ENCODE measurements around the gene TMEM267. TPM values are rescaled to one million over a fixed set of nuclear protein-coding genes. Genes with fewer than 3 reads are reported as not detected.
"Not testable (repeated sequence)": the region's sequence is repeated elsewhere in the genome, so short reads cannot be mapped to it uniquely, and the experiment has no call there.

Gene TMEM267
- total RNA-seq, 5 donors from 2014 or later (not counting 1 experiment from before 2014, with no cell fraction given): 10.1 to 19.4 (median 15.9) TPM

DNA sequence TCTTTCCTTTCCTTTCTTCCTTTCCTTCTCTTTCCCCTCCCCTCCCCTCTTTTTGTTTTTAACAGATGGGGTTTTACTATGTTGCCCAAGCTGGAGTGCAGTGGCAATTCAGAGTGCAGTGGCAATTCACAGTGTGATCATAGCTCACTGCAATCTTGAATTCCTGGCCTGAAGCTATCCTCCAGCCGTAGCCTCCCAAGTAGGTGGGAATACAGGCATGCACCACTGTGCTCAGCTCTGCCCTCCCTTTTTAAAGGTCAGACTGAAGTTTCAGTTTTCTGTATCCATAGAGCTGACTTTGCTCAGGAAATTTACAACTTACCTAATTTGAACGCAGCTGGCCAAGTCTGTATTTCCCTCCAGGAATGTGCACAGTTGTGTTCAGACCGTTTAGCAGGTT is 72.2 kb downstream of the TMEM267 start:
- ChIA-PET CTCF (no interaction called here), POLR2A (interaction anchor here in 1 of 2 donors (1.4 kb wide), 1 partner anchor 73 kb away, joined by 4 read pairs; the partner anchor contains the start of gene TMEM267)
- peaks cover 0 to 6% (median 0%) of the 10 kb centered on the region in 3 donors for H3K9me3 Mint-ChIP-seq
- Histone ChIP-seq H3K4me3 (ENCODE audit: control insufficient read depth in 1 of 2, extremely low read depth in 1 of 2, low read length in 1 of 2) (no peak overlapping the region), H3K27ac (ENCODE audit: low read length) (no peak overlapping the region), H3K27me3 (replicated peaks in 1 of 2; ENCODE audit: control insufficient read depth in 2 of 2, extremely low read depth in 1 of 2, insufficient read depth in 2 of 2, low read length in 1 of 2) (no peaks in the 10 kb centered on the region), H3K9me3 (no peaks in the 10 kb centered on the region), H3K4me1 (ENCODE audit: control insufficient read depth in 1 of 2, extremely low read depth in 1 of 2, insufficient read depth in 2 of 2, low read length in 2 of 2) (no peaks in the 10 kb centered on the region), H3K36me3 (ENCODE audit: control insufficient read depth in 2 of 2, extremely low read depth in 1 of 2, insufficient read depth in 1 of 2, low read length in 1 of 2) (no peaks in the 10 kb centered on the region)
- H3K27me3 Mint-ChIP-seq: no peaks in the 10 kb centered on the region
- no peak overlapping the region for H3K27ac Mint-ChIP-seq
- no peak for ATAC-seq (replicated peaks in 1 of 4)
- H3K4me1 Mint-ChIP-seq: no peaks in the 10 kb centered on the region
- WGBS (ENCODE audit: insufficient coverage): 100% methylated on average over 2 of the region's 3 CpGs
- DNase-seq: no peak
- H3K36me3 Mint-ChIP-seq: no peaks in the 10 kb centered on the region
- no peak overlapping the region for H3K4me3 Mint-ChIP-seq

DNA sequence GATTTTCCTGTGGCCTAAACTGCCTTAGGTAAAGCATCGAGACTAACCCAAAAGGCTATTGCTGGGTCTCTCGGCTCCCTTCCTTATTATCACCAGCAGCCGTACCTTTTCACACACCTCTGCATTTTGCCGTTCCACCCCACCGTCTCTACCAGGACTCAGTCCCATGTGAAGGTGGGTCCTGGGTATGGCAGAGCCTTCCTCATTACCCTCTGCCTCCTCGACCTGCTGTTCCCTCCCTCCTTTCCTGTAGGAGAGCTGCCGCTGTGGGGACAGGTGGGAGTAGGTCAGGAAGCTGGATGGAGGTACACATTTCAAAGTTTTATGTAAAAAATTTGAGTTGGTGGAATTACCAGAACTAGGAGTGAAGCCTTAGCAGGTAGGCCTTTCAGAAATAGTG is 73.3 kb downstream of the TMEM267 start:
- ATAC-seq (replicated peaks in 1 of 4) (no peak), DNase-seq (no peak)
- 100% methylated on average over 1 of the region's 7 CpGs for WGBS (ENCODE audit: insufficient coverage)
- Histone ChIP-seq H3K9me3 (no peaks in the 10 kb centered on the region), H3K27me3 (replicated peaks in 1 of 2; ENCODE audit: control insufficient read depth in 2 of 2, extremely low read depth in 1 of 2, insufficient read depth in 2 of 2, low read length in 1 of 2) (no peaks in the 10 kb centered on the region), H3K4me3 (ENCODE audit: control insufficient read depth in 1 of 2, extremely low read depth in 1 of 2, low read length in 1 of 2) (no peak overlapping the region), H3K36me3 (ENCODE audit: control insufficient read depth in 2 of 2, extremely low read depth in 1 of 2, insufficient read depth in 1 of 2, low read length in 1 of 2) (no peaks in the 10 kb centered on the region), H3K4me1 (ENCODE audit: control insufficient read depth in 1 of 2, extremely low read depth in 1 of 2, insufficient read depth in 2 of 2, low read length in 2 of 2) (no peaks in the 10 kb centered on the region), H3K27ac (ENCODE audit: low read length) (no peak overlapping the region)
- H3K27me3 Mint-ChIP-seq: no peaks in the 10 kb centered on the region
- H3K4me3 Mint-ChIP-seq: no peak overlapping the region
- ChIA-PET CTCF (interaction anchor here in 1 of 2 donors (0.6 kb wide), 1 partner anchor 140 kb away, joined by 4 read pairs; no protein-coding TSS in a partner anchor), POLR2A (no interaction called here)
- peaks cover 0 to 9% (median under 1%) of the 10 kb centered on the region in 3 donors for H3K9me3 Mint-ChIP-seq
- no peak overlapping the region for H3K27ac Mint-ChIP-seq
- H3K36me3 Mint-ChIP-seq: no peaks in the 10 kb centered on the region
- no peaks in the 10 kb centered on the region for H3K4me1 Mint-ChIP-seq

DNA sequence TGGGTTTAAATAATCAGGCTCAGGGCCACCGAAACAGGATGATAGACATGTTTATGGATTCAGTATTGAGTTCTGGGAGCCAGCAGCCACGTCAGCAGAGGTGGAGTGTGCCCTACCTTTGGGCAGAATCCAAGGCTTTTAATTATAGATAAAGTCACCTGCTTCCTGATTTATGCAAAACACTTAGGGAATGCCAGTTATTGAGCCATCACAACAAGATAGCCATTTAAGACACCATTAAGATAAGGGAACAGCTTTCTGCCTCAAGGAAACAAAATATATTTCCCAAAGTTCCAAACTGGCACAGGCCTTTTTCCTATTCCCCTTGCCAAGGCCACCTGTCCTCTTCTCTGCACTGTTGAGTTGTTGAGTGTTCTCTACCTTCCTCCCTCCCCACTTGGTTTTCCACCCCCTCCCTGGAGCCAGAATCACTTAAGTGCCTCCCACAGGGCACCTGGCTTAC is 73.8 kb downstream of the TMEM267 start:
- Mint-ChIP-seq H3K27me3 (no peaks in the 10 kb centered on the region), H3K4me1 (no peaks in the 10 kb centered on the region), H3K9me3 (peaks cover 0 to 15% (median 6%) of the 10 kb centered on the region in 3 donors), H3K4me3 (no peak overlapping the region), H3K27ac (no peak overlapping the region), H3K36me3 (no peaks in the 10 kb centered on the region)
- Histone ChIP-seq H3K27ac (ENCODE audit: low read length) (no peak overlapping the region), H3K4me3 (ENCODE audit: control insufficient read depth in 1 of 2, extremely low read depth in 1 of 2, low read length in 1 of 2) (no peak overlapping the region), H3K36me3 (ENCODE audit: control insufficient read depth in 2 of 2, extremely low read depth in 1 of 2, insufficient read depth in 1 of 2, low read length in 1 of 2) (no peaks in the 10 kb centered on the region), H3K9me3 (no peaks in the 10 kb centered on the region), H3K4me1 (ENCODE audit: control insufficient read depth in 1 of 2, extremely low read depth in 1 of 2, insufficient read depth in 2 of 2, low read length in 2 of 2) (no peaks in the 10 kb centered on the region), H3K27me3 (replicated peaks in 1 of 2; ENCODE audit: control insufficient read depth in 2 of 2, extremely low read depth in 1 of 2, insufficient read depth in 2 of 2, low read length in 1 of 2) (no peaks in the 10 kb centered on the region)
- CTCF ChIA-PET: no interaction called here
- no peak for DNase-seq
- POLR2A ChIA-PET: interaction anchor here in 1 of 2 donors (0.6 kb wide), 1 partner anchor 71 kb away, joined by 13 read pairs; no protein-coding TSS in a partner anchor
- ATAC-seq (replicated peaks in 1 of 4): no peak
- WGBS (ENCODE audit: insufficient coverage): 82% methylated on average over 2 of the region's 2 CpGs

DNA sequence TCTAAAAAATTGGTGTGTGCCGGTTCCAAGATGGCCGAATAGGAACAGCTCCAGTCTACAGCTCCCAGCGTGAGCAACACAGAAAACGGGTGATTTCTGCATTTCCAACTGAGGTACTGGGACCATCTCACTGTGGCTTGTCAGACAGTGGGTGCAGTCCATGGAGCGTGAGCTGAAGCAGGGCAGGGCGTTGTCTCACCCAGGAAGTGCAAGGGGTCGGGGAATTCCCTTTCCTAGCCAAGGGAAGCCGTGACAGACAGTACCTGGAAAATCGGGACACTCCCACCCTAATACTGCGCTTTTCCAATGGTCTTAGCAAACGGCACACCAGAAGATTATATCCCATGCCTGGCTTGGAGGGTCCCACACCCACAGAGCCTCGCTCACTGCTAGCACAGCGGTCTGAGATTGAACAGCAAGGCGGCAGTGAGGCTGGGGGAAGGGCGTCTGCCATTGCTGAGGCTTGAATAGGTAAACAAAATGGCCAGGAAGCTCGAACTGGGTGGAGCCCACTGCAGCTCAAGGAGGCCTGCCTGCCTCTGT is 81.1 kb downstream of the TMEM267 start:
- Mint-ChIP-seq H3K4me1 (peaks cover 10 to 14% (median 13%) of the 10 kb centered on the region in 3 donors), H3K36me3 (peaks cover 10% of the 10 kb centered on the region), H3K9me3 (peaks cover 4 to 20% (median 11%) of the 10 kb centered on the region in 3 donors)
- H3K27me3 Mint-ChIP-seq; H3K4me3 ChIP-seq (ENCODE audit: control insufficient read depth in 1 of 2, extremely low read depth in 1 of 2, low read length in 1 of 2); H3K27ac ChIP-seq (ENCODE audit: low read length); H3K4me3 Mint-ChIP-seq; H3K36me3 ChIP-seq (ENCODE audit: control insufficient read depth in 2 of 2, extremely low read depth in 1 of 2, insufficient read depth in 1 of 2, low read length in 1 of 2); ATAC-seq (replicated peaks in 1 of 4); H3K27me3 ChIP-seq (replicated peaks in 1 of 2; ENCODE audit: control insufficient read depth in 2 of 2, extremely low read depth in 1 of 2, insufficient read depth in 2 of 2, low read length in 1 of 2); H3K27ac Mint-ChIP-seq; H3K4me1 ChIP-seq (ENCODE audit: control insufficient read depth in 1 of 2, extremely low read depth in 1 of 2, insufficient read depth in 2 of 2, low read length in 2 of 2); CTCF ChIA-PET; POLR2A ChIA-PET; DNase-seq; H3K9me3 ChIP-seq: not testable (repeated sequence)
- WGBS (ENCODE audit: insufficient coverage): 94% methylated on average over 8 of the region's 16 CpGs

DNA sequence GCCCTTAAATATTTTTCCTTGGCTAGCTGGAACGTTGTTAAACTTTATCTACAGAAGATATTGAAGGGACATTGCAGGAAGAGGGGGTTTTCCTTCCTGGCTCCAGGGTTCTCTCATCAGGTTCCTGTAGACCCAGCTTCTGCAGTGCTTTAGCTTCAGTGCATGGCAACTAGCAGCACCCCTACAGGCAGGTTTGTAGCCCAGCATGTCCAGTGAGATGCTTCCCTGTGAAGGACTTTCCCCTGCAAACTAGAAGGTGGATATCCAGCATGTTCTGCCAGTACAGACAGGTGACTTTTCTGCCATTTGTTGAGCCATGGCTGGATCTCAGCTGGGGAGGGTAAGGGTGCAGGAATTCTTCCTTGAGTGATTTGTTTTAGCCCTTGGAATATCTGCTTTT is 81.8 kb downstream of the TMEM267 start:
- H3K9me3 ChIP-seq: no peaks in the 10 kb centered on the region
- ATAC-seq (replicated peaks in 1 of 4) (no peak), DNase-seq (no peak)
- H3K36me3 ChIP-seq (ENCODE audit: control insufficient read depth in 2 of 2, extremely low read depth in 1 of 2, insufficient read depth in 1 of 2, low read length in 1 of 2): no peaks in the 10 kb centered on the region
- H3K4me3 Mint-ChIP-seq: no peak overlapping the region
- H3K27ac Mint-ChIP-seq: no peak overlapping the region
- H3K27me3 ChIP-seq (replicated peaks in 1 of 2; ENCODE audit: control insufficient read depth in 2 of 2, extremely low read depth in 1 of 2, insufficient read depth in 2 of 2, low read length in 1 of 2): peaks cover 0 to 4% of the 10 kb centered on the region in 2 experiments
- H3K36me3 Mint-ChIP-seq: peaks cover 10% of the 10 kb centered on the region
- peaks cover 0 to 6% of the 10 kb centered on the region in 2 experiments for H3K4me1 ChIP-seq (ENCODE audit: control insufficient read depth in 1 of 2, extremely low read depth in 1 of 2, insufficient read depth in 2 of 2, low read length in 2 of 2)
- H3K27ac ChIP-seq (ENCODE audit: low read length): no peak overlapping the region
- no CpG with 5 or more reads among the region's 1 CpG for WGBS (ENCODE audit: insufficient coverage)
- peaks cover 14 to 18% (median 15%) of the 10 kb centered on the region in 3 donors for H3K4me1 Mint-ChIP-seq
- ChIA-PET CTCF (no interaction called here), POLR2A (no interaction called here)
- no peak overlapping the region for H3K4me3 ChIP-seq (ENCODE audit: control insufficient read depth in 1 of 2, extremely low read depth in 1 of 2, low read length in 1 of 2)
- peaks cover 4% of the 10 kb centered on the region in 2 donors for H3K27me3 Mint-ChIP-seq
- peaks cover 4 to 17% (median 11%) of the 10 kb centered on the region in 3 donors for H3K9me3 Mint-ChIP-seq

DNA sequence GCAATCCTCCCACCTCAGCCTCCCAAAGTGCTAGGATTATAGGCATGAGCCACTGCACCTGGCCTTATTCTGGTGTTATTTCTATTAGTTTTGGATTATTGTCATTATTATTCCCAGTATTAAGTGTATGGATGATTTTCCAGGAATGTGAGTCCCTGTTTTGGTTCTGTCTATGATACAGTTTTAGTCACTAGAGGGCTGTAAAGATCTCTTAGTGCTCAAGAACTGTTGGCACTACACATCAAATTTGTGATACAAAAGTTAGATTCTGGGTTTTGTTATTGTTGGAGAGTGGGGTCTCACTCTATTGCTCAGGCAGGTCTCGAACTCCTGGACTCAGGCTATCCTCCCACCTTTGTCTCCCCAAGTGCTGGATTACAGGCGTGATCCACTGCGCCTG is 83.6 kb downstream of the TMEM267 start:
- no peak overlapping the region for H3K4me3 ChIP-seq (ENCODE audit: control insufficient read depth in 1 of 2, extremely low read depth in 1 of 2, low read length in 1 of 2)
- H3K4me1 ChIP-seq (ENCODE audit: control insufficient read depth in 1 of 2, extremely low read depth in 1 of 2, insufficient read depth in 2 of 2, low read length in 2 of 2): peaks cover 0 to 13% of the 10 kb centered on the region in 2 experiments
- ATAC-seq (replicated peaks in 1 of 4) (no peak), DNase-seq (no peak)
- Mint-ChIP-seq H3K27ac (no peak overlapping the region), H3K4me3 (no peak overlapping the region), H3K36me3 (peaks cover 10% of the 10 kb centered on the region), H3K4me1 (peaks cover 29 to 31% (median 31%) of the 10 kb centered on the region in 3 donors), H3K27me3 (peaks cover 4% of the 10 kb centered on the region in 2 donors), H3K9me3 (peaks cover 4 to 7% (median 7%) of the 10 kb centered on the region in 3 donors)
- ChIA-PET CTCF (interaction anchor here in 1 of 2 donors (1.3 to 1.7 kb wide), 2 partner anchors 10 to 84 kb away, joined by 4 to 5 read pairs; partner anchors contain the start of gene TMEM267), POLR2A (no interaction called here)
- no peak overlapping the region for H3K27ac ChIP-seq (ENCODE audit: low read length)
- H3K36me3 ChIP-seq (ENCODE audit: control insufficient read depth in 2 of 2, extremely low read depth in 1 of 2, insufficient read depth in 1 of 2, low read length in 1 of 2): no peaks in the 10 kb centered on the region
- peaks cover 0 to 4% of the 10 kb centered on the region in 2 experiments for H3K27me3 ChIP-seq (replicated peaks in 1 of 2; ENCODE audit: control insufficient read depth in 2 of 2, extremely low read depth in 1 of 2, insufficient read depth in 2 of 2, low read length in 1 of 2)
- no CpG with 5 or more reads among the region's 3 CpGs for WGBS (ENCODE audit: insufficient coverage)
- H3K9me3 ChIP-seq: no peaks in the 10 kb centered on the region
